GM18498 (cell line): ENCODE results near the gene IRF4.
A peak's percentile ranks its signal among the peaks of the same experiment; 100 is the strongest.

ENCODE experiments used
- ATAC-seq: cut with Tn5 transposase; IDR thresholded peaks from one replicate; pipeline ENCODE4 v1.9.1; 2021; ENCODE audit warnings: mild to moderate bottlenecking, moderate library complexity; ENCODE audit not compliant: unreplicated experiment

Gene IRF4

GRCh38 chr6:391559-392440 lies at the start of gene IRF4:
TSS of gene IRF4 (plus strand) at chr6:391752. CDS start at chr6:393153, 1,401 bp downstream.
- peak; percentile 60 for ATAC-seq

- peak; percentile 54 for ATAC-seq
Observed at GRCh38 chr6:341914-342831, 49.4 kb upstream of the IRF4 start.

GRCh38 chr6:342832-343179 lies 48.7 kb upstream of the IRF4 start:
- no peak for ATAC-seq

- no peak for ATAC-seq
Observed at GRCh38 chr6:343226-343935, 48.2 kb upstream of the IRF4 start.

- ATAC-seq, result no peak
Observed at GRCh38 chr6:343960-344815, 47.4 kb upstream of the IRF4 start.

GRCh38 chr6:344816-345340 lies 46.7 kb upstream of the IRF4 start:
- no peak for ATAC-seq

GRCh38 chr6:345747-346385 lies 45.7 kb upstream of the IRF4 start:
- no peak for ATAC-seq

GRCh38 chr6:346386-347030 lies 45.0 kb upstream of the IRF4 start:
- ATAC-seq, result no peak

GRCh38 chr6:347232-347631 lies 44.3 kb upstream of the IRF4 start:
- peak; percentile 86 for ATAC-seq

- ATAC-seq, result no peak
Observed at GRCh38 chr6:347951-348859, 43.3 kb upstream of the IRF4 start.

GRCh38 chr6:348860-349396 lies 42.6 kb upstream of the IRF4 start:
- no peak for ATAC-seq

- ATAC-seq, result no peak
Observed at GRCh38 chr6:349491-349921, 42.0 kb upstream of the IRF4 start.

GRCh38 chr6:350371-350770 lies 41.2 kb upstream of the IRF4 start:
- ATAC-seq, result no peak

- no peak for ATAC-seq
Observed at GRCh38 chr6:351011-351866, 40.3 kb upstream of the IRF4 start.

GRCh38 chr6:351867-352289 lies 39.7 kb upstream of the IRF4 start:
- no peak for ATAC-seq

- ATAC-seq, result no peak
Observed at GRCh38 chr6:352474-352873, 39.1 kb upstream of the IRF4 start.
